ENCODE results near the gene TMEM151A.
A peak's percentile ranks its signal among the peaks of the same experiment; 100 is the strongest.

Gene TMEM151A

DNA sequence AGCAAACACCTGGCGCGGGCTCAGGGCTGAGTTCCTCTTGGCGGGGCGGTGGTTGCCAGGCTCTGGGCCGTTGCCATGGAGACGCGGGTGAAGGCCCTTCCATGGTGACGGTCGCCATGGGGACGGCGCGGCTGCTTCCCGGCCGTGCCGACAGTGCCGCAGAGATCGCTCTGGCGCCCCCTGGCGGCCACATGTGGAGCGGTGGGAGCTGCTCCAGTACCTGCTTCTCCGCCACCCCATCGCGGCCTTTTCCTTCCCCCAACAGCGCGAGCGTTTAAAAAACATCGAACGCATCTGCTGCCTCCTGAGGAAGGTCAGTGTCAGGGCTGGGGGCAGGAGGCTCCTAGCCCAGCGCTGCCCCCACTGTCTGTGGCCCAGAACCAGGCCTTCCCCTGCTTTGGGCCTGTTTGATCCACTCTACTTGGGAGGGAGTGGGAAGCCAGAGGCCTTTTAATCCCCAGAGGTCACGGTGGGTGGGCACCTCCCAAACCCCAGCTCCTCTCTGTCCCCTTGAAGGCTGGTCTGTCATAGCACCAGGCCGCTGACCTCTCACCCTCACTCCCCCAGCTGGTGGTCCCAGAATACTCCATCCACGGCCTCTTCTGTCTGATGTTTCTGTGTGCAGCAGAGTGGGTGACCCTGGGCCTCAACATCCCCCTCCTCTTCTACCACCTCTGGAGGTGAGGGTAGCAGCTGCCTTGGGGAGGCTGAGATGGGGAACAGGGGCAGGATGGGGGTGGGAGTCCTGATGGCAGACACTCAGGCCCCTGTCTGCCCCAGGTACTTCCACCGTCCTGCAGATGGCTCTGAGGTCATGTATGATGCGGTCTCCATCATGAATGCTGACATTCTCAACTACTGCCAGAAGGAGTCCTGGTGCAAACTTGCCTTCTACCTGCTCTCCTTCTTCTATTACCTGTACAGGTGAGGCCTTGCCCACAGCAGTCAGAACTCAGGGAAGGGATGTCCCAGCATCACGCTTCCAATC lies 8.9 kb upstream of the TMEM151A start:
- DNase-seq (ENCODE audit: low read depth in 2 of 3, low spot score in 2 of 3), result peak; percentile 96 to 99 (median 98)

DNA sequence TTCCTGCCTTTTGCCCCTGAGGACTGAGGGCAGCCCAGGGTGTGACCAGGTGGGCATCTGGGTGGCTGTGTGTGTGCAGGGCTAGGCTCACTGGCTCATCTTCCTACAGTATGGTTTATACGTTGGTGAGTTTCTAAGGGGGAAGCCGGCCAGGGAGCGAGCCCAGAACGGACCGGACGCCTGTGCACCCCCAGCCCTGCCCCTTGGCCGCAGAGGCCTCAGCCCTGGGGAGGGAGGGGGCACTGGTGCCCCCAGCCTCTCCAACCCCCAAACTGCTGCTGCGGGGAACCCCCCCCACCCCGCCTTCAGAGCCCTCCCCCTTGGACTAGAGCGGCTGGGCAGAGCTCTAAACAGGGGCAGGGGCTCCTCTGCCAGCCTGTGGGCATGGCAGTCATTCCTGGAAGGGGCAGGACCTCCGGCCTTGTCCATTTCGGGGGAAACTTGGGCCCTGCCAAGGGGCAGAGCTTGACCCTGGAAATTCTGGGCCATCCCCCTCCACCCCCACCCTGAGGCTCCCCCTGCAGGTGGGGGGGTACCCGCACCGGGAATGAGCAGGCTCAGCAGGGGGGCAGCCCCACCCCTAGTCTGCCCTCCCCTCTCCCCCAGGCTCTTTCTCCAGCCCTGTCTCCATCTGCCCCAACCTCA lies 8.1 kb upstream of the TMEM151A start:
- no peak for DNase-seq (ENCODE audit: low read depth in 2 of 3, low spot score in 2 of 3)

DNA sequence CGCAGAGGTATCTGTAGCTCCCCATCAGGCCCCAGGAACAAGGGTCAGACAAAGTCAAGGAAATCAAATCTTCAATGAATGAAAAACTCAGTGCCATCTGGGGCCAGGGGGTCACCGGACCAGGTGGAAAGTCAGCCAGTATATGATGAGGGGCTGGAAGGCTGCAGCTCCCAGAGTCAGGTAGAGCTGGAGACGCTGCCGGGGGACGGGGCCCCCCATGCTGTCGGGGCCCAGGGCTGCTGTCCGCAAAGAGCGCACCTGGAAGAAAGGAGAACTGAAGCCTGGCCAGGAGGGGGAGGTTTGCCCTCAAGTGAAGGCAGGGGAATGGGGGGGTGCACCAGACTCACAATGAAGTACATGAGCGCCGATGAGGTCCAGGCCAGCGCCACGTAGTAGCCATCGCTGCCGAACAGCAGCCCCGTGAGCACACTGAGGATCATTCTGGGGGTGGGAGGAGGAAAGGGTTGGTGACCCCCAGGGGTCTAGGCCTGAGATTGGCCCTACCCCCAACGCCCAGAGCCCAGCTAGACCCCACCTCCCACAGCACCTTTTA lies 7.1 kb upstream of the TMEM151A start:
- no peak for DNase-seq (ENCODE audit: low read depth in 2 of 3, low spot score in 2 of 3)

DNA sequence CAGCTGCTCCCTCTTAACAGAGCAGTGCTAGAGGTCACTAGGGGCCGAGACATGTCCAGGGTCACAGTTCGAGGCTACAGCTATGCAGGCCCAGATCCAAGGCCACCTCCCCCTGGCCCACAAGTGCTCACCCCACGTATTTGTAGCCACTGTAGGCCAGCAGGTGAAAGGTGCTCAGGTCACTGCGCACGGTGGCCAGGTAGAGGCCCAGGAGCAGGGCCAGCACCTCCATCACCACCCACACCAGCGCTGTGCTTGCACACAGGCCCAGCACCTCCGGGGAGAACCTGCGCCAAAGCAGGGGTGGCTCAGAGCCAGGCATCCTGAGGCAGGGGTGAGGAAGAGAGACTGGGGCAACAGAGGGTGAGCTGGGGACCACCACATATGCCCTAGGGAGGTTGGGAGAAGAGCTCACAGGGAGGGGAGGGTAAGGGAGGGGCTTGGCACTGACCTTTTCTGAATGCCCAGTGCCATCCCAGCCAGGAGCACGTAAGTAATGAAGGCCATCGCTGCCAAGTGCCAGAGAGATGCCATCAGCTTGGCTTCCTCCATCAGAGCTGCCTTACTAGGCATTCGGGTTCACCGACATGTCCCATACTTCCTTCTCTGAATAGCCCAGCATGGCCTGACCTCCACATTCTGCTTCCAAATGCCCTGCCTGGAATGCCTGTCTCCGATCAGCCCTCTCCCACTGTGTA lies 6.3 kb upstream of the TMEM151A start:
- DNase-seq (ENCODE audit: low read depth in 2 of 3, low spot score in 2 of 3), result no peak

DNA sequence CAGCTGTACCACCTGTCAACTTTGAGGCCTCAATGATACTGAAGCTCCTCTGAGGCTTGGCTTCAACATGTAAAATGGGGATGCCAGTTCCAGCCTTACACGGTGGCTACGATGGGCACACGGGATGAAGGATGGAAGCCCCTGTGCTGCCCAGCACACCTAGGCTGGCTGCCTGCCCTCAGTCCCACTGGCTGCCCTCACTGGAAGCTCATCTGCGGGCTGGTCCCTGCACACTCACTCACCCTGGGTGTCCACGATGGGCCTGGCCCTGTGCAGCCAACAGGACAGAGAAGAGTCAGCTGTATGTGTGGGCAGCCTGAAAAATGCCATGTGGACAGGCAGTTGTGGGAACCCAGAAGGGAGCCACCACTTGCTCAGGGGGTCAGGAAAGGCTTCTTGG lies 5.0 kb upstream of the TMEM151A start:
- DNase-seq (ENCODE audit: low read depth in 2 of 3, low spot score in 2 of 3), result no peak

DNA sequence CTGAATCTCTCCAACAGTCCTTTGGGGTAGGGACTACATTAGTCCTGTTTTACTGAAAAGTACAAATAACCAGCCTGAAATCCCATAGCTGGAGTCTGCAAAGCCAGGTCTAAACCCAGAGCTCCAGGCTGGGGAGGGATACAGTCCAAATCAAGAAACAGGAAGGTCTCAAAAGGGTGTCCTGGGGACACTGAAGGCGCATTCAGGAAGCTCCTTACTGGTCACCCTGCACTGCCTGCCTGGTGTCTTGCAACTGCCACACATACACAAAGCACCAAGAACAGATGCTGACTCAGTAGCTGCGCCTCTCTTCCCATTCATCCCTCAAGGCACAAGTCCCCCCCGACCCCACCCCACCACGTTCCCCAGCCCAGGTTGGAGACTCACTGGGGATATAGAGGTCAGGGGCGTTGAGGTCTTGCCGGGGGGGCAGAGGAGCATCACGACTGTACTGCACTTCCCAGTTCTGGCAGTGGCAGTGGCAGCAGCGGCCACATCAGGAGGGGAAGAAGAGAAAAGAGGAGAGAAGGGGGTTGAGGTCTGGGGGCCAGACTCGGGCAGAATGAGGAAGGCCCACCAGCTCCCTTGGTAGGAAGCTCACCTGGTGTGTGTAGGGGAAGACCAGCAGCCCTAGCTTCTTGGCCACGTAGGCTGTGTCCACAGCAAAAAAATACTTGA lies 4.3 kb upstream of the TMEM151A start:
- DNase-seq (ENCODE audit: low read depth in 2 of 3, low spot score in 2 of 3), result no peak

DNA sequence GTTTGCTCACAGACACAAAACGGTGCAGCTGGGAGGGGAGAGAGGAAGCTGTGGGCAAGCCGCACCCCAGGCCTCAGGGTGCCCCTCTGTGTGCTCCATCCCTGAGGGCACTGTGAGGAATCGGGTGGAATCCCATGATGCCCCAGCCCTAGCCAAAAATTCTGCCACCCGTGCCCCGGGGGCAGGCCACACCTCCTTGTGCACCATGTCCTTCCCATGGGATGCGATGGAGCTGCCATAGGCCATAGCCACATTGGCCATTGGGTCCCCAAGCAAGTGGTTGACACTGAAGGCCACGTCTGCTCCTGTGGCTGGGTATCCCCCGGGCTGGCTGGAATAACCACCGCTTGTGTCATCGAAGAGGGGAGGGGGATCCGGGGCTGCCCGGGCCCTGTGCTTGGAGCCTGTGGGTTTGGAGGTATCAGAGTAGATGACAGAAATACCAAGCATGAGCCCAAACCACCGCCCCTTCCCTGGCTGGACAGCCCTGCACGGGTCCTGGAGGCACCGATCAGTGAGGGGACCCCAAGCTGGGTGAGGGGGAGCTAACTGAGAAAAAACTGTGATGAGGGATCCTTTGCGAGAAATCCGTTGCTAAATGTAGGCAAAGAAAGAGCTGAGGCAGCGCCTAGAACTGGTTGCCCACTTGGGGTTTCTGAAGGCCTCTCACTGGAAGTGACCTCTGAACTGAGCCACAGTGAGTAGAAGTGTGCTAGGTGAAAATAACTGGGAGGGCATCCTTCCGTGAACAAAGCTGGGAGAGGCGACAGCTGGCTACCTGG lies 3.6 kb upstream of the TMEM151A start:
- DNase-seq (ENCODE audit: low read depth in 2 of 3, low spot score in 2 of 3), result no peak

DNA sequence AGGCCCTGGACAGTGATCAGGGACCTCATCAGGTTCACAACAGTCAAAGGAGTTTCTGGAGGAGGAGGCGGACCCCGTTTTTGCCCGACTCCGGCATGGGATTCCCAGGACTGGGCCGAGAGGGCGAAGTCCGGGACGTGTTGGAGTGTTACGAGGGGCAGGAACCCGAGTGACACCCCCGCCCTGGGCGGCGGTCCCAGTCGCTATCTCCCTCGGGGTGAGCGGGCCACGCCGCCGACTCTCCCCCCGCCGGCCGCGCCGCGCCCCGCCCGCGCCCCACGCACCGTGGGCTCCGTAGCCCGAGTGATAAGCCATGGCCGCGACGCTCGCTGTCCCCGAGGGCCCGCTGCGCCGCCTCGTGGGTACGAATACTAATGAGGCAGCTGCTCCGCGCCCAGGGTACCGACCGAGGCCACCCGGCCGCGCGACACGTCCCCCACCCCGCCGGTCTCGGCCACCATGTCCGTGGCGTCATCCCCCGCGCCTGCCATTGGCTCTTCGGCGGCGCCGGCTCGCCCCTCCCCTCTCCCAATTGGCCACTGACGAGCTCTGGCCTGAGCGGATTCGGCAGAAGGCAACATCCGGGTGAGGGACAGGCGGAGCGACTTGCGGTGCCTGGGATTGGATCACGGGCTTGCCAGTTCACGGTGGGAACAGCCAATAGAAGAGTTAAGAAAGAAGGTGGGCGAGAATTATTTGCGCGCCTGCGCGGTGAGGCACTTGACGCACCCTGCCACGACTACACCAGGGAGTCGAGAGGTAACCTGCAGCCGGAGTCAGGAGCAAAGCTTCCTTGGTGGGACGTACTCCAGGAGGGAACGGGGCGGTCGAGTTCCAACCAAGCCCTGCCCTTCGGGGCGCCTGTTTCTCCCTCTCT lies 2.8 kb upstream of the TMEM151A start, which contains the start of gene YIF1A:
Gene YIF1A, minus strand, starts transcription at position 473 of the 877 bp plus-strand sequence. Its CDS starts 158 bp downstream, at position 315.
- peak; percentile 81 to 97 (median 91) for DNase-seq (ENCODE audit: low read depth in 2 of 3, low spot score in 2 of 3)

DNA sequence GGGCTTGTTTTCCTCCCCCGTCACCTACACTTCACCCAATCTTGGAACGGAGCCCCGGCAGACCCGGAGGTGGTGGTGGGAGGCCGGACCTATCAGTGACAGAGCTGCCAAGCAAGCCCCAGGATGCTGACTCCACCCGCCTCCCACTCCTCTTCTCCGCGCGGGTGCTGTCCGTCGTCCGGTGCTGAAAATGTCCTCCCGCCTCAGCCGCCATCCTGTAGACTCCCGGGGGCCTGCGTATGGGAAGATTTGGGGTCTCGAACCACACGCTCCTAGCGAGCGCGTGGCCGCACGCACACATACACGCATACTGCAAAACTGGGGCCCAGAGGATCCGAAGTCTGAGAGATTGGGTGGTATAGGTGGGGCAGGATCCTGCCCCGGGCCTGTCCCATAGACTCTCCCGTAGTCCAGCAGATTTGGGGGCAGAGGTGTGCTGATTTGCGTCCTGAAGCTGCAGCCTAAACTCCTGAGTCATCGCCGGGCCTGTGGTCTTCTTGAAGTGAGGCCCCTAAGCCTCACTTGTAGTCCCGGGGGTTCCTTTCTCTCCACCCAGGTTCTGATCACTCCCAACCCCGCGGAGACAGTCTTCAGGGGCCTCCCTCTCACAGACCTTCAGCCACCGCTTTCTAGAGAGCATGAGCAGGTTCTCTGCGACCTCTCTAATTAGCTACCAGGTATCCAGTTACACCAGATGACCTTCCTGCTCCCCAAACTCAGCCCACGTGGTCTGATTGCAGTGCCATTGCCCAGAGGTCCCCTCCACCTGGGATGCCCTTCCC lies 2.0 kb upstream of the TMEM151A start:
- DNase-seq (ENCODE audit: low read depth in 2 of 3, low spot score in 2 of 3), result peak in 1 of 3 experiments; percentile 69

DNA sequence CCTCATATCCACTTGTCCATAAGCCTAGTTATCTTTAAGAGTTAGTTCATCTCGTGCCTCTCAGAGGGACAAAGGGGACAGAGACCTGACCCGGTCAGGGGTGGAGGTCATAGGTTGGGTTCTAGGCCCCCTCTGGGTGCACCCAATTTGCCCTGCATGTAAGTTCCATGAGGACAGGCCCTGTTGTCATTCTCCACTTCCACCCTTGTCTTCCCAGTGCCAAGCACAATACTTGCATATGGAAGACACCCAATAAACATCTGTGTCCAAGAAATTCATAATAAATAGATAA lies 1.4 kb upstream of the TMEM151A start:
- no peak for DNase-seq (ENCODE audit: low read depth in 2 of 3, low spot score in 2 of 3)

DNA sequence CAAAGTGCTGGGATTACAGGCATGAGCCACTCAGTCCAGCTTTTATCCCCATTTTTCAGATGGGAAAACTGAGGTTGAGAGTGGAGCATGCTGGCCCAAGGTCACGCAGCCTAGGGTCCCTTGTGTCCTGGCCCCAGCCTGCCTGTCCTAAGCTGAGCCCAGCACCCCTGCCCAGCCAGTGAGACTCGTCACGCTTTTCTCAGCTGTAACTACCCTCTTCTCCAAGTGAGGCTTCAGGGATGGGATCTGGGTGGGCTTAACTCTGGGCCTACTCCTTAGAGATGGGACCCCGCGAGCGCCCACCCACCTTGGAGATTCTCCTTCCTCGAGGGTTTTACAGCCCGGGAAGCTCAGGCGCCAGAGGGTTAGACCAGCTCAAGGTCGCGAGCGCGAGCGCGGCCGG lies 390 bp upstream of the TMEM151A start:
- DNase-seq (ENCODE audit: low read depth in 2 of 3, low spot score in 2 of 3), result no peak

DNA sequence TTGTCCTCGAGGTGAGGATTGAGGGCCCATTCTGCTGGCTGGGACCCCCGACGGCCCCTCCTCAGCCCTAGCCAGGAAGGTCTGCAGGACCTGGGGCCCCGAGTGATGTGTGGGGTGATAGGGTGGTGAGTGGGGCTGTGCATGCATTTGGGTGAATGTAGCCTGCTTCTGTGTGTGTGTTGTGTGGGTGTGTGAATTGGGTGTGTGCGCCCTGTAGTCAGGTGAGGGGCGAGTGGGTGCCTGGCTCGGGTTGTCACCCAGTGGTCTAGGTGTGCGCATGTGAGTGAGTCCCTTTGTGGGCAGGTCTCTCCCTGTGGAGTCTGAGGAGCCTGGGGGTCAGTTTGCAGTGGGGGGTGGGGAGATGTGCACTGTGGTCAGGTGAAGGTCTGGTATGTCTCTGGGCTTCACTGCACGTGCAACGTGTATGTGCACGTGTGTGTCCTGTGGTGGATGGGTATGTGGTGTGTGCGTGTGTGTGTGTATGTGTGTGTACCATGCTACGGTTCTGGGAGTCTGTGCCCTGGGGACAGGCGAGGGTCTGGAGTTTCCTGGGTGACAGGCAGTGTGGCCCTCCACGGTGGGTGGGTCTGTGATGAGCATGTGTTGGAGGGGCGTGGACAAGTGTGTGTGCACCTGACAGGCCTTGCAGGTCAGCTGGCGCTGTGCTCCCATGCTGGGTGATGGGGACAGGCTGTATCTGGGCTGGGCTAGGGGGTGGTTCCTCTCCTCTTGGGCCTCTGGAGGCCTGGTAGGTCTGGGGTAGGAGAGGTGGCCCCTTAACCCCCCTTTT lies 1.0 kb downstream of the TMEM151A start:
- DNase-seq (ENCODE audit: low read depth in 2 of 3, low spot score in 2 of 3), result no peak

DNA sequence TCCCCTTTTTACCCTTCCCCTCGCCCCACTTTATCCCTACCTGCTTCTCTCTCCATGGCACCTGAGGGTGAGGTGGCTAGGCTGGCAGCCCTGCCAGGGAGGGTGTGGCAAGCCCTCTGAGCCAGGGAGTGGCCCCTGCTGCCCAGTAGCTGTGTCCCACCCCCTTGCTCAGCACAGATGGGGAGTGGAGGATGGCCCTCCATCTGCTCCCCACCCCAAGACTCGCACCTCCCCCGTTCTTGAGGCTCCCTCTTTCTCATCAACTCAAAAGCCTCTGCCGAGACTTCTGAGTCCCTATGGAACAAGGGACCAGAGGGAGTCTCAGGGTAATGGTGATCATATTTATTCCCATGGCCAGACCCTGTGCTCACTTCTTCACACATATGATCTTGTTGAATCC lies 1.7 kb downstream of the TMEM151A start:
- DNase-seq (ENCODE audit: low read depth in 2 of 3, low spot score in 2 of 3), result no peak

DNA sequence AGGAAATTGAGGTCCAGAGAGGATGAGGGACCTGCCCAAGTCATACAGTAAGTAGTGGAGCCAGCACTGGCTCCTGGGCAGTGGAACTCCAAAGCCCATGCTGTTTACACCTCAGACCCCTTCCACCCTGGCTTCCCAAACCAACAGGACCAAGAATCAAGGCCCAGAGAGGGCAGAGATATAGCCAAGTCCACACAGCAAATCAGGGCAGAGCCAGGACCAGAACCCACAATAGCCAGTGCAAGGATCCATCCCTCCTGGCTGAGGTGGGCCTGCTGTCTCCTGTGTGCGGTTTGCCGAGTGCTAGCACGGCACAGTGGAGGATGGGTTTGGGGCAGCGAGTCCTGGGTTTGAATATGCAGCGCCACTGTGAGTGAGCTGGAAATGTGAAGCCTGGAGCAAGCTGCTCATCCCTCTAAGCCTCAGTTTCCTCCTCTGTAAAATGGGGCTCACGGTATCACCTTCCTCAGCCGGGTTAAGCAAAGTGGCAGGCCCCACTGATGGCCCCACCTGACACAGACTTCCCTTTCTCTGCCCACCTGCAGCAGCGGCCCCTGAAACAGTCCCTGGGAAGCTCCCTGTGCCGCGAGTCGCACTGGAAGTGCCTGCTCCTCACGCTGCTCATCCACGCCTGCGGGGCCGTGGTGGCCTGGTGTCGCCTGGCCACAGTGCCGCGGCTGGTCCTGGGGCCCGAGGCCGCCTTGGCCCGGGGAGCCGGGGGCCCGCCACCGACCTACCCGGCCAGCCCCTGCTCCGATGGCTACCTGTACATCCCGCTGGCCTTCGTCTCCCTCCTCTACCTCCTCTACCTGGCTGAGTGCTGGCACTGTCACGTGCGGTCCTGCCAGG lies 2.3 kb downstream of the TMEM151A start:
- DNase-seq (ENCODE audit: low read depth in 2 of 3, low spot score in 2 of 3), result no peak

DNA sequence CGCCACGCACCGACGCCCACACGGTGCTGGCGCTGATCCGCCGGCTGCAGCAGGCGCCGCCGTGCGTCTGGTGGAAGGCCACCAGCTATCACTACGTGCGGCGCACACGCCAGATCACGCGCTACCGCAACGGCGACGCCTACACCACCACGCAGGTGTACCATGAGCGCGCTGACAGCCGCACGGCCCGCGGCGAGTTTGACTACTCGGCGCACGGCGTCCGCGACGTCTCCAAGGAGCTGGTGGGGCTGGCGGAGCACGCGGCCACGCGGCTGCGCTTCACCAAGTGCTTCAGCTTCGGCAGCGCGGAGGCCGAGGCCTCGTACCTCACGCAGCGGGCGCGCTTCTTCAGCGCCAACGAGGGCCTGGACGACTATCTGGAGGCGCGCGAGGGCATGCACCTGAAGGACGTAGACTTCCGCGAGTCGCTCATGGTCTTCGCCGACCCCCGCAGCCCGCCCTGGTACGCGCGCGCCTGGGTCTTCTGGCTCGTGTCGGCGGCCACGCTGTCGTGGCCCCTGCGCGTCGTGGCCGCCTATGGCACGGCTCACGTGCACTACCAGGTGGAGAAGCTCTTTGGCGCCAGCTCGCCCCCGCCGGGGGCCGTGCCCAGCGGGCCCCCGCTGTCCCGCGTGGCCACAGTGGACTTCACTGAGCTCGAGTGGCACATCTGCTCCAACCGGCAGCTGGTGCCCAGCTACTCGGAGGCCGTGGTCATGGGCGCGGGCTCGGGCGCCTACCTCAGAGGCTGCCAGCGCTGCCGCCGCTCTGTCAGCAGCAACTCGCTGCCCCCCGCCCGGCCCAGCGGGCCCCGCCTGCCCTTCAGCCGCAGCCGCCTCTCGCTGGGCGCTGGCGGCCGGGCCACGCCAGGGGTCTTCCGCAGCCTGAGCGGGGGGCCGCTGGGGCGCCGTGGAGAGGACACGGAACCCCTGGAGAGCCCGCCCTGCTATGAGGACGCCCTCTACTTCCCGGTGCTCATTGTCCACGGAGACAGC lies 3.2 kb downstream of the TMEM151A start:
- DNase-seq (ENCODE audit: low read depth in 2 of 3, low spot score in 2 of 3), result no peak

DNA sequence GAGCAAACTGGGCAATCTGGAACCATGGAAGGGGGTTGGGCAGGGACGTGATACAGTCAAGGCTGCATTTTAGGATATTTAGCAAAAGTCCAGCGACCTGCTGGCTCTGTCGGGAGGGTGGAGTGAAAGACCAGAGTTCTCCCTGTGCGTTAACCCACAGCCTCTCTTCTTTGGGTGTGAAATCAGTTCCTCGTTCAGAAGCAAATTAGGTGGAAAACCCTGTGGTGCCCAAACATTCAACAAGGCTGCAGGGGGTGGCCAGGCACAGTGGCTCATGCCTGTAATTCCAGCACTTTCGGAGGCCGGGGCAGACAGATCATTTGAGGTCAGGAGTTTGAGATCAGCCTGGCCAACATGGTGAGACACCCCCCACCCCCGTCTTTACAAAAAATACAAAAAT lies 5.9 kb downstream of the TMEM151A start:
- no peak for DNase-seq (ENCODE audit: low read depth in 2 of 3, low spot score in 2 of 3)
